ENCODE results near the gene HSPB6.

- TF ChIP-seq CTCF (IDR thresholded peaks at IDR 0.05) (no peak), POLR2A (IDR thresholded peaks at IDR 0.05) (no peak)
These were observed 48.4 kb downstream of the HSPB6 start for GRCh38 chr19:35708391-35708790.
